ENCODE measurements around the gene ENOX1.

ENOX1 gene

GRCh38 chr13:43785261-43785649 lies 1.5 kb downstream of the ENOX1 start:
- no peak for DNase-seq

- DNase-seq, result no peak
Observed at GRCh38 chr13:43784496-43784895, 2.3 kb downstream of the ENOX1 start.

- DNase-seq, result peak; percentile 84
Observed at GRCh38 chr13:43783820-43784219, 3.0 kb downstream of the ENOX1 start.

GRCh38 chr13:43782686-43783085 lies 4.1 kb downstream of the ENOX1 start:
- no peak for DNase-seq

- no peak for DNase-seq
Observed at GRCh38 chr13:43780666-43781065, 6.1 kb downstream of the ENOX1 start.

GRCh38 chr13:43776501-43777079 lies 10.2 kb downstream of the ENOX1 start:
- no peak for DNase-seq

GRCh38 chr13:43776006-43776405 lies 10.8 kb downstream of the ENOX1 start:
- no peak for DNase-seq

GRCh38 chr13:43773602-43774001 lies 13.2 kb downstream of the ENOX1 start:
- DNase-seq, result no peak

- DNase-seq, result no peak
Observed at GRCh38 chr13:43770871-43771270, 15.9 kb downstream of the ENOX1 start.

GRCh38 chr13:43769529-43769928 lies 17.2 kb downstream of the ENOX1 start:
- no peak for DNase-seq

GRCh38 chr13:43767341-43767931 lies 19.3 kb downstream of the ENOX1 start:
- no peak for DNase-seq

GRCh38 chr13:43766725-43767124 lies 20.0 kb downstream of the ENOX1 start:
- DNase-seq, result no peak

GRCh38 chr13:43764349-43764748 lies 22.4 kb downstream of the ENOX1 start:
- no peak for DNase-seq

GRCh38 chr13:43763143-43763759 lies 23.5 kb downstream of the ENOX1 start:
- DNase-seq, result no peak

- no peak for DNase-seq
Observed at GRCh38 chr13:43761616-43762315, 25.0 kb downstream of the ENOX1 start.

- DNase-seq, result no peak
Observed at GRCh38 chr13:43760257-43760656, 26.5 kb downstream of the ENOX1 start.

- DNase-seq, result no peak
Observed at GRCh38 chr13:43758834-43759233, 27.9 kb downstream of the ENOX1 start.

GRCh38 chr13:43757266-43757665 lies 29.5 kb downstream of the ENOX1 start:
- no peak for DNase-seq

GRCh38 chr13:43755844-43756243 lies 30.9 kb downstream of the ENOX1 start:
- DNase-seq, result no peak

- DNase-seq, result no peak
Observed at GRCh38 chr13:43751624-43752023, 35.1 kb downstream of the ENOX1 start.

- DNase-seq, result peak; percentile 83
Observed at GRCh38 chr13:43749503-43749902, 37.3 kb downstream of the ENOX1 start.

GRCh38 chr13:43744261-43745031 lies 42.3 kb downstream of the ENOX1 start:
- DNase-seq, result no peak

- no peak for DNase-seq
Observed at GRCh38 chr13:43742911-43743310, 43.9 kb downstream of the ENOX1 start.
